Coronary artery (tissue), 2 donors: ENCODE measurements around the gene FOXK1.

Source experiments
- DNase-seq: peaks from one replicate; pipeline ENCODE4 v3.0.0-alpha.2; 2017; ENCODE audit warnings: low spot score
- H3K27ac ChIP-seq, 2 donors: fragments of 200-600 bp; sonication (generic); one replicate each; pipeline ENCODE4 v1.5.1; 2016 to 2019
- H3K4me3 ChIP-seq: fragments of 200-600 bp; sonication (generic); 2 replicates; pipeline ENCODE4 v1.5.1; 2016; ENCODE audit warnings: mild to moderate bottlenecking, moderate library complexity
- TF ChIP-seq, protein P1 (sequence below): fragments of 200-600 bp; sonication (generic); IDR thresholded peaks from one replicate; pipeline ENCODE4 v1.5.1; 2019; ENCODE audit warnings: antibody characterized with exemption

Gene FOXK1

DNA sequence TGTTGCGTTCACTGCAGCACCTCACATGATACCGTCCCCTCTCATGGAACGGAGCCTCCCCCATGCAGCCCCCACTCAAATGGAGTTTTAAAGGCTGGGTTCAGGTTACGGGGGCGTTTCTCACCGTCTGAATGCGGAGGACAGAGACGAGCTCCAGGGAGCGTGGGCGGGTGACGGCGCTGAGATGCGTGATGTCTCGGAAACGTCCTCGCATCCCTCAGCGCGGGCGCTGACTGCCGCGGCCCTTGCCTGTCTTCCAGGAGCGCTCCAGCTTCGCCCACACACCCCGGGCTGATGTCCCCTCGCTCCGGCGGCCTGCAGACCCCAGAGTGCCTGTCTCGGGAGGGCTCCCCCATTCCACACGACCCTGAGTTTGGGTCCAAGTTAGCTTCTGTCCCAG, 76.7 kb downstream of the FOXK1 start:
- TF ChIP-seq, protein P1, sequence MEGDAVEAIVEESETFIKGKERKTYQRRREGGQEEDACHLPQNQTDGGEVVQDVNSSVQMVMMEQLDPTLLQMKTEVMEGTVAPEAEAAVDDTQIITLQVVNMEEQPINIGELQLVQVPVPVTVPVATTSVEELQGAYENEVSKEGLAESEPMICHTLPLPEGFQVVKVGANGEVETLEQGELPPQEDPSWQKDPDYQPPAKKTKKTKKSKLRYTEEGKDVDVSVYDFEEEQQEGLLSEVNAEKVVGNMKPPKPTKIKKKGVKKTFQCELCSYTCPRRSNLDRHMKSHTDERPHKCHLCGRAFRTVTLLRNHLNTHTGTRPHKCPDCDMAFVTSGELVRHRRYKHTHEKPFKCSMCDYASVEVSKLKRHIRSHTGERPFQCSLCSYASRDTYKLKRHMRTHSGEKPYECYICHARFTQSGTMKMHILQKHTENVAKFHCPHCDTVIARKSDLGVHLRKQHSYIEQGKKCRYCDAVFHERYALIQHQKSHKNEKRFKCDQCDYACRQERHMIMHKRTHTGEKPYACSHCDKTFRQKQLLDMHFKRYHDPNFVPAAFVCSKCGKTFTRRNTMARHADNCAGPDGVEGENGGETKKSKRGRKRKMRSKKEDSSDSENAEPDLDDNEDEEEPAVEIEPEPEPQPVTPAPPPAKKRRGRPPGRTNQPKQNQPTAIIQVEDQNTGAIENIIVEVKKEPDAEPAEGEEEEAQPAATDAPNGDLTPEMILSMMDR = no peak
- no peak for DNase-seq
- H3K27ac ChIP-seq = no peak overlapping the region
- no peak overlapping the region for H3K4me3 ChIP-seq

DNA sequence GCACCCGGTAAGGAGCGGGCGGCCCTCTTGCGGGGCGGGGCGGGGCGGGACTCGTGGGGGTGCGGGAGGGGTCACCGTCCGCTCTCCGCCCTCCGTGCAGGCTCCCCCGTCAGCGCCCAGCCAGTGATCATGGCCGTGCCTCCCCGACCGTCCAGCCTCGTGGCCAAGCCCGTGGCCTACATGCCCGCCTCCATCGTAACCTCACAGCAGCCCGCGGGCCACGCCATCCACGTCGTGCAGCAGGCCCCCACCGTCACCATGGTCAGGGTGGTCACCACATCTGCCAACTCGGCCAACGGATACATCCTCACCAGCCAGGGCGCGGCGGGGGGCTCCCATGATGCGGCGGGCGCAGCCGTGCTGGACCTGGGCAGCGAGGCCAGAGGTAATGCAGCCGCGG, 77.1 kb downstream of the FOXK1 start:
- no peak for DNase-seq
- TF ChIP-seq, protein P1 = no peak

DNA sequence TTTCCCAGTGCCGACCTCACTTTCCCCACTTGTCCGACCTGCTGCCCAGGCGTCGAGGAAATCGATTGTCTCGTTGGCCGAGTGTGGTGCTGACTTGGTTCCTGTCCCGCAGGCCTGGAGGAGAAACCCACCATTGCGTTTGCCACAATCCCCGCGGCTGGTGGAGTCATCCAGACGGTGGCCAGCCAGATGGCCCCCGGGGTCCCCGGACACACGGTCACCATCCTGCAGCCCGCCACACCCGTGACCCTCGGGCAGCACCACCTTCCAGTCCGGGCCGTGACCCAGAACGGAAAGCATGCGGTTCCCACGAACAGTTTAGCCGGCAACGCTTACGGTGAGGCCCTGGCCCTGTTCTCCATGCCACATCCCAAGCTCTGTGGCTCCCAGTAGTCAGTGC, 78.9 kb downstream of the FOXK1 start:
- TF ChIP-seq, protein P1 = no peak
- no peak overlapping the region for H3K27ac ChIP-seq
- no peak for DNase-seq
- H3K4me3 ChIP-seq = no peak overlapping the region

More for the DNA sequence above, 77.1 kb downstream of the FOXK1 start:
- Histone ChIP-seq H3K4me3 (no peak overlapping the region), H3K27ac (no peak overlapping the region)

DNA sequence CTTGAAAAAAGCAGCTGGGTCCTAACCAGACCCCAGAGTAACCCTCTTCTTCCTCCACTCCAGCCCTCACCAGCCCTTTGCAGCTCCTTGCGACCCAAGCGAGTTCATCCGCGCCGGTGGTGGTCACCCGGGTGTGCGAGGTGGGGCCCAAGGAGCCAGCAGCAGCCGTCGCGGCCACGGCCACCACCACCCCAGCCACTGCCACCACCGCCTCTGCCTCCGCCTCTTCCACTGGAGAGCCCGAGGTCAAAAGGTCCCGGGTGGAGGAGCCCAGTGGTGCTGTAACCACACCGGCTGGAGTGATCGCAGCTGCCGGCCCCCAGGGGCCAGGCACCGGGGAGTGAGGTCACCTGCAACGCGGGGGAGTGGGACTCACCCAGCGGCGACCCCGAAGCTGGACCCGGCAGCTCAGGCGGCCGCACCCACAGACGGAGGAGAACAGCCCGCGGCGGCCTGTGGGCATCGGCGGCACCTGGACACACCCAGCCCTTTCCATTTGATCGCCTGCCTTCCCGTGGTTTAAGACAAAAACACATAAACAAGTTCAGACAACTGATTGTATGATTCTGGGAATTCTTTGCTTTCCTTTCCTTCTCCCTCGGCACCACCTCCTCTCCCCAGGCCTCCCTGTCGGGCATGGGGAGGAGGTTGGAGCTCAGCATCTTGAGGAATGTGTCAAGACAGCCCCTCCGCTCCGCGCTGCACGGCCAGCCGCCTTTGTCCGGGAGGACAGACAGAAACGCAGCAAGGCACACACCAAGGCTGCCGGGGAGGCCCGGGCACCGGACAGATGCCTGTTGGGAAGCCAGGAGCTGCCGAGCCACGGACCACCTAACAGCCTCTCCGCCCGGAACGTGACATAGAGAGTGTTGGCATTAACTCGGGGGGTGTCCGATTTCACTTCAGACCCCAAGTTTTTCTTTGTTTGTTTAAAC, 80.3 kb downstream of the FOXK1 start:
- Histone ChIP-seq H3K4me3 (no peak overlapping the region), H3K27ac (no peak overlapping the region)
- DNase-seq = no peak
- TF ChIP-seq, protein P1 = no peak

DNA sequence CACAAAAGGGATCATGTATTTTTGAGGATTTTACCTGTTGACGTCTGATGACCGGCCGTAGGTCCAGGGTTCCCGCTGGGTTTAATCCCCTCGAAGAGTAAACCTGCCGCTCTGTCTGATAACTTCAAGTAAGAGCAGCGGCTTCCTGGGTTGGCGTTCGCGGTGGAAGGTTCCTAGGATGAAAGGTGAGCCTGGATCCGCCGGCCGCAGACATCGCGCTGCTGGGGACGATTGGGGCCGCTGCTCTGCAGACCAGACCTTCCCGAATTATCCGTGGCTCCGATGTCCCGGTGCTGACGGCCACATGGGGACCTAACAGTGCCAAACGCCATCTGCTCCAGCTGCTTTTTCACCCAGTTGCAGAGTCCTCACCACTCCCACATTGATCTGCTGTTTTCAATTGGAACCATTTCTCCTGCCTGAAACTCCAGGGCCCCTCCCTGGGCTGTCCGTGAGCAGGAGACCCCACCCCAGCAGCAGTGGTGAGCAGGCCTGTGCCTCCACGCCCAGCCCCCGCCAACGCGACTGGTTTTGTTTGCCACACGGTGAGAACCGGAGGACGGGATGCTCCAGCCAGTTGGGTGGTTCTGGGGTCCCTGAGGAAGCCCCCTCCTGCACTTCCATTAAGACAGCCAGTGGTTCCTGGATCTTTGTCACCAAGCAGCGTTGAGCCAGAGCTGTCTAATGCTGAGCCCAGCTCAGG, 81.1 kb downstream of the FOXK1 start:
- no peak for DNase-seq
- no peak overlapping the region for H3K27ac ChIP-seq
- TF ChIP-seq, protein P1 = no peak
- no peak overlapping the region for H3K4me3 ChIP-seq

DNA sequence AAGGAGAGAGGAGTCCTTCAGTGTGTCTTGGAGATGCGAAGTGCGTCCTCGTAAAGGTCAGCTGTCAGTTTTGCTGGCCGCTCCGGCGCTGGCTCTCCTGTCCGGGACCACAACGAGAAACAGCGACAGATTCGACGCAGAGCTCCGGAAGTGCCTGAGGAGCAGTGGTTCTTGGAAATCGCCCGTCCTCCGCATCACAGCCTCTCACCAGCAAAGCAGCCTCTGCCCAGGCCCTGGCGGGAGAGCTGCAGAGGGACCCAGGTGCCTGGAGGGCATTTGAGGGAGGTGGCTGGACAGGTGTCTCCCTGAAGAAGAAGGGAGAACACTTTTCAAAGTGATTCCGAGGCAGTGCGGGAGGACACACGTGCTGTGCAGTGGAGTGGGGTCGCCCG, 81.7 kb downstream of the FOXK1 start:
- TF ChIP-seq, protein P1 = no peak
- Histone ChIP-seq H3K4me3 (no peak overlapping the region), H3K27ac (no peak overlapping the region)
- DNase-seq = no peak
